ENCODE results near the gene IL10RB.

GRCh38 chr21:33238146-33238545 is 28.0 kb upstream of the IL10RB start:
- TF ChIP-seq CTCF (IDR thresholded peaks at IDR 0.05) (no peak), POLR2A (IDR thresholded peaks at IDR 0.05) (no peak)
